HUDEP-2 (cell line): Measurements from ENCODE around the gene C3orf18.
"Not testable (repeated sequence)": the region's sequence is repeated elsewhere in the genome, so short reads cannot be mapped to it uniquely, and the experiment has no call there.

Source experiments
- DNase-seq, 76 experiments: peaks; one replicate each; lab custom pipeline; 2025; ENCODE audit not compliant: unreplicated experiment in 76 of 76; lab: John Stamatoyannopoulos, UW

C3orf18 gene

DNA sequence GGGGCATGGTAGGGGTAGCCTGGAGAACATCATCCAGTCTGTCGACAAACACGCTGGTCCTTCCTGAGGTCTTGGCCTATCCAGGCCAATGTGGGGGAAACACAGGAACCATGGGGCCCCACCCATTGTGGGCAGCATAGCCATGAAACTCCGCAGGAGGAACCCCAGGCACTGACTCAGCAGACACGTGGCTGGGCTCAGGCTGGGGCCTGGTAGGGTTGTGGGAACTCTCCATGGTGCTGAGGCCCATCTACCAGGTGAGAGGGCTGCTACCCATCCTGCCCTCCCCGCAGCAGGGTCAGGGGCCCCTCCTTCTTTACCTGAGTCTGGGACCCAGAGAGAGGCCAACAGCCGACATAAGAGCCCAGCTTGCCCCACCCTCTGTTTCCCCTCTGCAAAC, 41.6 kb downstream of the C3orf18 start:
- peak in 68 of 76 experiments; percentile 15 to 81 (median 64) for DNase-seq

DNA sequence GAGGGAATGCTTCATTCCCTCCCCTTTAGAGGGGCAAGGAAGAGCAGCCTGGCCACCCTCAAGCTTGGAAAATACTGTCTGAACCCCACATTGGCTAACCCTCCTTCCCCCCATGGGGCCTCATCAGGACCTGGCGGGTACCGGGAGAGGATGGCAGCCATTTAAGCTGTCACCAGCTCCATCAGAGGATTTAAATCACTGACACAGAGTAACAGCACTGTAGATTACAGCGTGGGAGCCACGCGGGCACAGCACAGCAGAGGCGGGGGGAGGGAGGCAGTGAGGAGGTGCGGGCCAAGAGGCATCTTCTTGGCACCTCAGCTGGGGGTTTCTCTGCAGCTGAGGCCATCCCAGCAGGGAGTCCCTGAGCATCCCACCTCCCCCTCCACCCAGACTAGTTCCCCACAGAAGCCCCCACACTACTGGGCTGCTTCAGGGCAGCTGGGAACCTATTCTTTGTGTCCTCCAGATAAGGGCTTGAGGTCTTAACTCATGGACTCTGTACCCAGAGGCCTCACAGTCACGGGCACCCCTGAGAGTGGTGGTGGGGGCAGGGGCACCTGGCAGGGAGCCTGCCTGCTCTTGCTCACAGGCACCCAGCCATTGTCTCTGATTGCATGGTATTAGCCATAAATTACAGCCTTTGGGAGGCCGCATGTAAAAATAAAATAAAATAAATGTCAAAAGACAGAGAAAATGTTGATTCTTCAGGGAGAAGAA, 42.2 kb downstream of the C3orf18 start:
- no peak for DNase-seq

DNA sequence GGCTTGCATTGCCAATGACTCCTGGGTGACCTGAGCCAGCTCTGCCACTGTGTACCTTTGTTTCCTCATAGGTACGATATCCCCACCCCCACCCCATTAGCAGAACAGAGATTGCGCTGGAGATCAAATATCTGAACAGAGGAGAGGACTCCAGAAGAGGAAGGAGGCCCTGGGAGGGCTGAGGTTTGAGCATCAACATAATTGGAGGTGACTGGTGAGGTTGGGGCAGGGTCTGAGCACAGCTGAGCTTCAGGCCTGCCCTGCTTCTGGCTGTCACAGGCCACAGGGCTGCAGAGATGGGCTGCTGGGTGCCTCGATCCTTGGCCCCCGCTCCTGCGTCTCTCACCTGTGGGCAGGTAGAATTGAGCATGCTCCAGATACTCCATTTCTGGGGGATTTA, 42.8 kb downstream of the C3orf18 start:
- no peak for DNase-seq

DNA sequence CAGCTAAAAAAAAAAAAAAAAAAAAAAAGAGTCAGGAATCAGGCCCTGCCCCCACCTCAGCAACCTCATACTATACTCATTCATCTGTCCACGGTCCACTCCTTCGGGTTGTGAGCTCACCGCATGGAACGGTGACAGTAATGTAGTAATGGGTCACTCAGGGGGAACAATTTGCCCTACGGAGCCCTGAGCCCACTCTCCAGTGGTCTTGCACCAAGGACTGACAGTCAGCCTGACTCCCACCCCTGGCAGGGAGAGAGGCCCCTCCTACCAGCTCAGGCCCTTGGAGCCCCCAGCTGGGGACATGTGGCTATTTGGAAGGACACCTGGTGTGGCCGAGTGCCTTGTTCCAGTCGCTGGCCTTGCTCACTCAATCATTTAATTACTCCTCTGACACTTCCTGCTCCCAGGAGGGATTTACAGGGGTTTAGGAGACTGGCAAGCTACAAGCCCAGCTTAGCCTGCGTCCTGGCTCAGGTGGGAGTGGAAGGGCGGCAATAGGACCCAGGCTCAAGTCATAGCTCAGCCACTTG, 44.2 kb downstream of the C3orf18 start:
- DNase-seq, result no peak

DNA sequence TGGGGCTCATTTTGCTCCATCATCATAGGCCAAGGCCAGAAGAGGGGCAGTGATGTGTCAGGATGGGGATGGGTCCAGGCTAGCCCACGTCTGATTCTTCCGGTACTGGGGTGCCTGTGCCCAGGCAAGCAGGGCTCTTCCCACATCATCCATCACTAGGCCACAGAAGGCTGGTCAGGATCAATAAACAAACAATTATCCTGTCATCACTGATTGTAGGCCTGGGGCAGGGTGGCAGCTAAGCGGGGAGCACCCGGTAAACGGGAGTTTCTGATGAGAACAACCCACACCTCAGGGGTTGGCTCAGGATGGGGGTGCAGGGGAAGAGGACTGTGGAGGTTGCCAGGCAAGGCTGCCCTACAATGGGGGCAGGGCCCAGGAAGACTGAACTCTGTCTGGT, 46.0 kb downstream of the C3orf18 start:
- DNase-seq, result no peak

DNA sequence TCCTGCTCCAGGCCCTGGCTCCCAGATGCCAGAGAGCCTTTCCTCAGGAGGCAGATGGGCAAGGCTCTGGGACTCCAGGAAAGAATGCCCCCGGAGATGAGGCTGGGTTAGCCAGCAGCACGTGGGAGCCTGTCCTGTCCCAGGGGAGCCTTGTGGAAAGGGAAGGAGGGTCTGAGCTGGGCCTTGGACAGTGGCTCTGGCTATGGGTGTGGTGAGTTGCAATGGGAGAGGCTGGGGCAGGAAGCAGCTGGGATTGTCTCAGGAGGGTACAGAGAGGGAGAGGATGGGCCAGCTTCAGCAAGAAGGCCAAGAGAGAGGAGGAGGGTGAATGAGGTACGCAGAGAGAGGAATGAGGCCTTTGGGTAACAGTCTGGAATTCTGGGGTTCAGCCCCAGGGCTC, 46.7 kb downstream of the C3orf18 start:
- DNase-seq, result no peak

DNA sequence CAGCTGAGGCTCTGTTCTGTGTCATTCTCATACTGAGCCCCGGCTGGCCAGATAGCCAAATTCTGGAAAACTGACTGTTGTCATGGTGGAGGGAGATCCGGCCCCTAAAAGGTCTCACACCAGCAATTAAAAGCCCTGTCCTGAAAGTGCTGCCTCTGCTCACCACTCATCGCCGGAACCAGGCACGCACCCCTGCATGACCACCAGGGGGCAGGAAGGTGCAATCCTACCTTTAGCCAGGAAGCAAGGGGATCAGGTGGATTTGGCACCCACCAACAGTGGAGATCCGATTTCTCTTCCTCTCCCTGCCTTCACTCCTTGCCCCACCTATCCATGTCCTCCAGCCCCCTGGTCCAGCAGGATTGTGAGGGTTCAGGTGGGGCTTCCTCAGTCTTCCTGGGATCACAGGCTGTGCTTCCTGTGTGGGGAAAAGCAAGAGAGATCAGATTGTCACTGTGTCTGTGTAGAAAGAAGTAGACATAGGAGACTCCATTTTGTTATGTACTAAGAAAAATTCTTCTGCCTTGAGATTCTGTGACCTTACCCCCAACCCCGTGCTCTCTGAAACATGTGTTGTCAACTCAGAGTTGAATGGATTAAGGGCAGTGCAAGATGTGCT, 48.0 kb downstream of the C3orf18 start:
- peak in 65 of 76 experiments; percentile 2 to 77 (median 52) for DNase-seq

DNA sequence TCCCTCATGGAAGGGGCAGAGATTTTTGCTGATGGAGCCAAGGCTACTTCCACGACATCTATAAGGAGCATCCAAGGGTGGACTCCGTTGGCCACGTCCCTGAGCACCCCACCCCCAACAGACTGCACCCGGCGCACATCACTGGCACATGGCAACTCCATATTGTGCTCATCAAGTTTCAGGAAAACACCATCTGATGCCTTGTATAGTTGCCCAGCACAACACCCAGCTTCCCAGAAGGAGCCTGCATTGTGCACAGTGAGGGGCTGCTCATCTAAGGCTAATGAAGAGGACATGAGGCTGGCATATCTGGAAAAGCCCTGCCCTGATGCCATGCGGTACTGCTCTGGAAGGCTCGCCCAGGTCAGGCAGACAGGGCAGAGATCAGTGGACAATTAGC, 49.1 kb downstream of the C3orf18 start:
- no peak for DNase-seq

DNA sequence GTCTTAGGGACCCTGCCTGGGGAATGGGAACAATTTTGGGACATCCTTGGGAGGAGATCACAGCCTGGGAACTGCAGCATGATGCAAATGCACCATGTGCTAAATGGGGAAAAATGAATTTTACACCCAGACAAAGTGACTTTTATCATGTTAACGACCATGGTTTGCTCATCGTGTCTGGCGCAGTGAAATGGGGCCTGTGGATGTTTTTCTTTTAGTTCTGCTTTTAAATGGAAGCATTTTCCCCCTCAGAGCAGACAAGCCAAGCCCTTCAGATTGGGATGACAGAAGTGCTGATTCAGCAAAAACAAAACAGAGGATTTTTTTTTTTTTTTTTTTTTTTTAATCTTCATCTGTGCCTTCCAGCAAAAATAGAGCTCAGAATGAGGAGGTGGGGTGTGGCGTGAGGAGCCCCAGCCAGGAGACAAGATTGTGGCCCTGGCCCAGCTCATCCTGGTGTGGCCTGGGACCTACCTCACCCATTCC, 49.8 kb downstream of the C3orf18 start:
- no peak for DNase-seq

- DNase-seq, result no peak
Observed at GRCh38 chr3:50516440-50516871, 51.1 kb downstream of the C3orf18 start.

GRCh38 chr3:50515565-50516439, 51.7 kb downstream of the C3orf18 start:
- DNase-seq, result no peak

DNA sequence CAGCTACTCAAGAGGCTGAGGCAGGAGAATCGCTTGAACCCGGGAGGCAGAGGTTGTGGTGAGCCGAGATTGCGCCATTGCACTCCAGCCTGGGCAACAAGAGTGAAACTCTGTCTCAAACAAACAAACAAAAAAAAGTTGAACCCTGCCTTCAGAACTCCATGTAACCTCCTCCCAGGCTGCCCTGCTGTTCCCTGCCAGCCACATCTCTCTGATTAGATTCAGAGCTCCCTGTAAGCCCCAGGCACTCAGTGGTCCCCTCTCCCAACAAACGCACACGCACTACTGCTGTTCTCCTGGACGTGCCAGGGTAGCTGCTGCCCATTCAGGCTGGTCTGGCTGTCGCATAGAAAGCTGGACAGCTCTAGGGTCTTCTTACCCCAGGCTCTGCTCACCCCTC, 54.6 kb downstream of the C3orf18 start:
- DNase-seq, result not testable (repeated sequence)

DNA sequence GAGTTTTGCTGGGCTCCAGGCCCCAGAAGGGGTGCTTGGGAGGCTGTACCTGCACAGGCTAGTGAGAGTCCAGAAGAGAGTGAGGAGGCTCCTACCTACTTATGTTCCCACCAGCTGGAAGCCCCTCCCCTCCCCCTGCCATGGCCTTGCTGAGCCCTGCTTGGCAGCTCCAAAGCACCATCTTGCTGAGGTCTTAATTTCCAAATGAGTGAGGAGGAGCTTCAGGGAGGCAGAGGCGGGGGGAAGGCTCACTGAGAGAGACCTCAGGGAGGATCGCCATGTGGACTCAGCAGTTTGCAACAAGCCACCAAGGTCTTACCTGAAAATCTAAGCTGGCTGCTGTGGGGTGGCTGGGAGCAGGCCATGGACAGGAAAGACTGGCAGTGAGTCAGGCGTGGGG, 55.4 kb downstream of the C3orf18 start:
- DNase-seq, result no peak

- no peak for DNase-seq
Observed at GRCh38 chr3:50510325-50510724, 57.2 kb downstream of the C3orf18 start.

GRCh38 chr3:50509715-50510114, 57.8 kb downstream of the C3orf18 start:
- no peak for DNase-seq

DNA sequence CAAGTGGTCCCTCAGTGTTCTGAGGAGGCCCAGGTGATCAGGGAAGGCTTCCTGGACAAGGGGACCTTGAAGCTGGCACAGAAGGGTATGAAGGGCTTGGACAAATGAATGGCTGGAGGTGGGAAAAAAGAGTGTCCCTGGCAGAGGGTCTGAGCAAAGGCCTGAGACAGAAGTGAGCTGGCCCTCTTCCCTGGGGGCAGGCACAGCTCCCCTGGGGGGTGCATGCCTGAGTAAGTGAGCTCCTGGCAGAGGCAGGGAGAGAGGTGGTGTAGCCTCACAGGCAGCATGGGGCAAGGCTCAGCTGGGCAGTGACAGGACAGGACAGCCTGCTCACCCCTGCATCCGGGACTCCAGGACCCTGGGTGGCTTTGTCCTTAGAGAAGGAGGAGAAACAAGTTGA, 58.7 kb downstream of the C3orf18 start:
- no peak for DNase-seq
